Nephron (organoid): Measurements from ENCODE around the gene FRMPD1.

Experiments used
- H3K27ac Mint-ChIP-seq, 3 experiments: 2 replicates each; pipeline ENCODE4 v1.8.0; 2020; ENCODE audit warnings: mixed read lengths in 3 of 3, mild to moderate bottlenecking in 2 of 3, moderate library complexity in 1 of 3
- H3K27me3 Mint-ChIP-seq: 2 replicates; pipeline ENCODE4 v1.8.0; 2021; ENCODE audit warnings: low read depth, mild to moderate bottlenecking, moderate library complexity, mixed read lengths
- H3K36me3 Mint-ChIP-seq: 2 replicates; pipeline ENCODE4 v1.8.0; 2020; ENCODE audit warnings: low read depth, mixed read lengths
- H3K4me1 Mint-ChIP-seq: 2 replicates; pipeline ENCODE4 v1.8.0; 2020; ENCODE audit warnings: mixed read lengths
- H3K4me3 Mint-ChIP-seq, 3 experiments: 2 replicates each; pipeline ENCODE4 v1.8.0; 2020; ENCODE audit warnings: mild to moderate bottlenecking in 3 of 3, mixed read lengths in 3 of 3, moderate library complexity in 2 of 3
- H3K9me3 Mint-ChIP-seq: 2 replicates; pipeline ENCODE4 v1.8.0; 2020; ENCODE audit warnings: mixed read lengths
- TF ChIP-seq, protein P1 (sequence below), 3 experiments: fragments of 200-600 bp; sonication (generic); IDR thresholded peaks; one replicate each; pipeline ENCODE4 v1.5.0; 2021; ENCODE audit warnings: antibody characterized with exemption in 3 of 3; ENCODE audit not compliant: unreplicated experiment in 3 of 3

The FRMPD1 gene

DNA sequence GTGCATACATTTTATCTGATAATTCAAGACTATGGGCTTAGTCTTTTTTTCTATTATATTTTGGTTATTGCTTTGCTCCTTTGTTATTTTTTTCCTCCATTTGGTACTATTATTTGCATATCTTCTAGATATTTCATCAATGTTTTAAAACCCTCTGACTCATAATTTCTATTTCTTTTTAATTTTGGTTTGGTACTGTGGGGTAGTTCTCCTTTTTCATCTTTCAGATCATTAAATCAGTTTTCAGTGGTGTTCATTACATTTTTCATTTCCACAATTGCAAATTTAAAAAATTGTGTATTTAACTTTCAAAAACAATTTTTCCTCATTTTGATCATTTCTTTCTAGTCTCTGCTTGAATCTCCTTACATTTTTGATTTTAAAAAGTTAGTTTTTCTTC lies 7.5 kb upstream of the FRMPD1 start:
- no peak overlapping the region for H3K27ac Mint-ChIP-seq
- no peaks in the 10 kb centered on the region for H3K9me3 Mint-ChIP-seq
- TF ChIP-seq, protein P1, sequence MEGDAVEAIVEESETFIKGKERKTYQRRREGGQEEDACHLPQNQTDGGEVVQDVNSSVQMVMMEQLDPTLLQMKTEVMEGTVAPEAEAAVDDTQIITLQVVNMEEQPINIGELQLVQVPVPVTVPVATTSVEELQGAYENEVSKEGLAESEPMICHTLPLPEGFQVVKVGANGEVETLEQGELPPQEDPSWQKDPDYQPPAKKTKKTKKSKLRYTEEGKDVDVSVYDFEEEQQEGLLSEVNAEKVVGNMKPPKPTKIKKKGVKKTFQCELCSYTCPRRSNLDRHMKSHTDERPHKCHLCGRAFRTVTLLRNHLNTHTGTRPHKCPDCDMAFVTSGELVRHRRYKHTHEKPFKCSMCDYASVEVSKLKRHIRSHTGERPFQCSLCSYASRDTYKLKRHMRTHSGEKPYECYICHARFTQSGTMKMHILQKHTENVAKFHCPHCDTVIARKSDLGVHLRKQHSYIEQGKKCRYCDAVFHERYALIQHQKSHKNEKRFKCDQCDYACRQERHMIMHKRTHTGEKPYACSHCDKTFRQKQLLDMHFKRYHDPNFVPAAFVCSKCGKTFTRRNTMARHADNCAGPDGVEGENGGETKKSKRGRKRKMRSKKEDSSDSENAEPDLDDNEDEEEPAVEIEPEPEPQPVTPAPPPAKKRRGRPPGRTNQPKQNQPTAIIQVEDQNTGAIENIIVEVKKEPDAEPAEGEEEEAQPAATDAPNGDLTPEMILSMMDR (IDR thresholded peaks at IDR 0.05; ENCODE audit: unreplicated experiment in 3 of 3) = no peak
- peaks cover 18% of the 10 kb centered on the region for H3K4me1 Mint-ChIP-seq
- peaks cover 35% of the 10 kb centered on the region for H3K27me3 Mint-ChIP-seq
- H3K4me3 Mint-ChIP-seq = no peak overlapping the region
- H3K36me3 Mint-ChIP-seq = no peaks in the 10 kb centered on the region

DNA sequence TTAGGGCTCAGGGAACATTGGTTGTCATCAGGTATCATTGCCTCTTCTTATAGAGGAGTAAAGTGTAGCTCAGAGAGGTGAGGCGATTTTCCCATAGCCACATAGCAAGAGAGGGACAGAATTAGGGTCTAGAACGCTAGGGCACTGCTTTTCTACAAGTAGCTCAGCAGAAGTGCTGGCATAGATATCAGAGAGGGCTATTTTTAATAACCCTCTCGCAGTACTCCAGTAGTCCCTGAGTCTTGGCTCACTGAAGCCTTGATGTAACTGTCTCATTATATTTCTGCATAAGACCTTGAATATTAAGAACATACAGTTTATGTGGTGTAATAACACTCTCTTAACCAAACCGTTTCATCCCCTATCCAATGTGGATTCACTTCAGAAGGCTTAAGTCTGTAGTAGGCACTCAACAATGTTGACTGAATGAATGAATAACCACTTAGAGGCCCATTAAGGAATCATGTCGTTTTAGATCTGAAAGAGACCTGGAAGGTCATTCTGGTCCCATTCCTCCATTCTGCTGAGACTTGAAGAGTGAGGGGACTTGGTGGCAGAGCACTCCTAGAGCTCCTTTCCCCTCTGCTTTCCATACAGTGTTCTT lies 4.7 kb upstream of the FRMPD1 start:
- Mint-ChIP-seq H3K4me1 (peaks cover 23% of the 10 kb centered on the region), H3K9me3 (no peaks in the 10 kb centered on the region), H3K27me3 (peaks cover 56% of the 10 kb centered on the region), H3K36me3 (no peaks in the 10 kb centered on the region), H3K4me3 (no peak overlapping the region), H3K27ac (no peak overlapping the region)
- TF ChIP-seq, protein P1 (IDR thresholded peaks at IDR 0.05; ENCODE audit: unreplicated experiment in 3 of 3) = no peak

DNA sequence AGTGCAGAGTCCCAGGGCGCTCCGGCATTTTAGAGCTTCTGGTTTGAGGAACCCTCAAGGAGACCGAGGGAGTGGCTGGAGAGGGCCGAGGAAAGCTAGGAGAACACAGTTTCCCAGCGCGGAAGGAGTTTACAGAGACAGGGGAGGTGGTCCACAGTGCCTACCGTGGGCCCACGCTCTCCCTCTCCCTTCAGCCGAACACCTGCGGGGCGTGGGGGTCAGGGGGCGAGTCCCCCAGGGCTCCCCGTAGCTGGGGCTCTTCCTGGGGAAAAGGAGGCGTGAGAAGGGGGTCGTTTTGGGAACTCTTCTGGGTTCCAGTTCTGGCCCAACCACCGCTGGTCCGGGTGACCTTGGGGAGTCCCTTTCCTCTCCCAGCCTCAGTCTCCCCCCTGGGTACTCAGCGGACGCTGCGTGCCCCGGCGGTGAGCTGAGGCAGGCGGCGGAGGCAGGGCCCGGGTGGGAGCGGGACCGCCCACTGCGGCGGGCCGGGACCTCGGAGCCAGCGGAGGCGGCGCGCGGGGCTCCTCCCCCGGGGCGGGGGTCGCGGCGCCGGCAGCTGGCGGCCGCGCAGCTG lies 368 bp upstream of the FRMPD1 start:
- peak overlapping the region; percentile 79 to 89 (median 84) for H3K4me3 Mint-ChIP-seq
- peak overlapping the region; percentile 9 to 44 (median 33) for H3K27ac Mint-ChIP-seq
- no peaks in the 10 kb centered on the region for H3K36me3 Mint-ChIP-seq
- H3K4me1 Mint-ChIP-seq = peaks cover 41% of the 10 kb centered on the region
- no peaks in the 10 kb centered on the region for H3K9me3 Mint-ChIP-seq
- H3K27me3 Mint-ChIP-seq = peaks cover 79% of the 10 kb centered on the region
- TF ChIP-seq, protein P1 (IDR thresholded peaks at IDR 0.05; ENCODE audit: unreplicated experiment in 3 of 3) = no peak

DNA sequence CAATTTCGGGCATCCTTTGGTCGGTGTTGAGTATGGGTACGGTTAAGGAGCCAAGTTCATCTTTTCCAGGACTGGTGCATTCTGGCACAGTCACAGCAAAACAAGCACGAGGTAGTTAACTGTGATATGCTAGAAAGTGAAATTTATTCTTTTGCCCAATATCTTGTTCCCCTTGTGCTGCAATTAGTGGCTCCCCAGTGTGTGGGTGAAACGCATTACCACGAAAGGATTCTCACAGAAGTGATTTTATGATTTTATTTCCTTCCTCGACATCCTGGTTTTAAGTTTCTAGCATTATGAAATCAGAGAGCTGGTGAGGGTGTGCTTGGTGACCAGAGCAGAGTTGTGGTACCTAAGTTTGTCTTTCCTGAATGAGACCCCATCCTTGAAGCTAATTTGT lies 1.5 kb downstream of the FRMPD1 start:
- Mint-ChIP-seq H3K27ac (no peak overlapping the region), H3K4me1 (peaks cover 42% of the 10 kb centered on the region), H3K4me3 (peak overlapping the region; percentile 74 to 88 (median 85)), H3K9me3 (no peaks in the 10 kb centered on the region), H3K36me3 (no peaks in the 10 kb centered on the region), H3K27me3 (peaks cover 73% of the 10 kb centered on the region)
- TF ChIP-seq, protein P1 (IDR thresholded peaks at IDR 0.05; ENCODE audit: unreplicated experiment in 3 of 3) = no peak

DNA sequence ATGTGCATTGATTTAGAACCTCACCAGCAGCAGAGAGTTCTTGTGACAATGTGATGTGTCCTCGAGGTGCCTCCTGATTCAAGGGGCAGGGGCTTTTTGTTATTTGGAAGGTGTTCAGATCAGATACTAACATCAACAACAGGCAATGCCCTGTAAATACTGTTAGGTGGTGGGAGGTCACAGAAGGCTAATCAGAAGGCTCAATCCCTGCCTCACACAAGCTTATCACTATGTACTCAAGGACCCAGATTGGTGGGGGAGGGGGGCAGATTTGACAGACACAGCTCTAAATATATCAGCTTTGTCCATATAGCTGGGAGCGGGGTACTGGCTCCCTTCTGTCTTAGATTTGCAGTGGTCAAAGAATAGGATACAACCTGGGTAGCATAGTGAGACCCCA lies 2.6 kb downstream of the FRMPD1 start:
- Mint-ChIP-seq H3K4me1 (peaks cover 50% of the 10 kb centered on the region), H3K4me3 (peak overlapping the region in 1 of 3 experiments; percentile 88), H3K9me3 (no peaks in the 10 kb centered on the region), H3K27ac (no peak overlapping the region), H3K27me3 (peaks cover 70% of the 10 kb centered on the region), H3K36me3 (no peaks in the 10 kb centered on the region)
- TF ChIP-seq, protein P1 (IDR thresholded peaks at IDR 0.05; ENCODE audit: unreplicated experiment in 3 of 3) = no peak

DNA sequence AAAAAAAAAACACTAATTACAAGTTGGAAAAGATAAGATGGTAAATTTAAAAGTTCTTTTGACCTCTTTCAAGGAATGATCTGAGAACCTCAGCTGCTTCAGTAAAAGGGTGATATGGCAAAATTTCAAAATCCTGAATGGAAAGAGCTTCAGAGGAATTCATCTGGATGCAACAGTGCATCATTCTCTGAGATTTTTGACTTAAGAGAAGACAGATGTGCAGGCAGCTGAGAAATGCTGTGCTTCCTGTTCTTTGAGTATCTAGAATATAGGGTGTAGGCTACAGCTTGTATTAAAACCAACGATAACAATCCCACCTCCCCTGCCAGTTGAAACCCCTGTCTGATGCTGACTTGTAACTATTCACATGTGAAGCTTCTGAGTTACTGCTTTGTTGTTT lies 6.2 kb downstream of the FRMPD1 start:
- H3K27me3 Mint-ChIP-seq = peaks cover 54% of the 10 kb centered on the region
- H3K4me1 Mint-ChIP-seq = peaks cover 39% of the 10 kb centered on the region
- no peaks in the 10 kb centered on the region for H3K9me3 Mint-ChIP-seq
- H3K4me3 Mint-ChIP-seq = no peak overlapping the region
- H3K36me3 Mint-ChIP-seq = no peaks in the 10 kb centered on the region
- TF ChIP-seq, protein P1 (IDR thresholded peaks at IDR 0.05; ENCODE audit: unreplicated experiment in 3 of 3) = no peak
- no peak overlapping the region for H3K27ac Mint-ChIP-seq
